ENCODE data around the gene NMRK1. TPM values are rescaled to one million over a fixed set of nuclear protein-coding genes. Genes with fewer than 3 reads are reported as not detected.

NMRK1 gene
- polyA plus RNA-seq, 3 donors, result 4.3 to 9.8 (median 9.3) TPM

GRCh38 chr9:75111019-75111622 lies 23.2 kb upstream of the NMRK1 start:
- DNase-seq, result peak in 1 of 3 donors; percentile 10
- 94% methylated on average over 3 of the region's 5 CpGs for WGBS (ENCODE audit: insufficient coverage)
- no peak overlapping the region for H3K4me3 ChIP-seq (replicated peaks in 1 of 3; ENCODE audit: low read depth in 2 of 3, low read length in 3 of 3)
- peaks cover 0 to 8% of the 10 kb centered on the region in 2 donors for H3K36me3 ChIP-seq (replicated peaks in 1 of 2; ENCODE audit: control insufficient read depth in 1 of 2, insufficient read depth in 2 of 2, low read length in 2 of 2)
- no peak overlapping the region for H2AFZ ChIP-seq (ENCODE audit: insufficient read depth, low read depth, low read length, poor library complexity, severe bottlenecking)
- H3K9me3 ChIP-seq (replicated peaks in 1 of 2; ENCODE audit: control insufficient read depth in 1 of 2, insufficient read depth in 1 of 2, low read length in 2 of 2), result no peaks in the 10 kb centered on the region
- no peak for TF ChIP-seq CTCF (IDR thresholded peaks at IDR 0.05)
- intact Hi-C loops (cut with micrococcal nuclease), result no loop called here
- H3K79me2 ChIP-seq (ENCODE audit: insufficient read depth, low read length), result peaks cover 99% of the 10 kb centered on the region
- Mint-ChIP-seq H3K27me3 (ENCODE audit: low read depth in 3 of 3) (no peaks in the 10 kb centered on the region), H3K4me1 (peaks cover 49% of the 10 kb centered on the region), H3K9me3 (no peaks in the 10 kb centered on the region), H3K27ac (peak overlapping the region; percentile 46 to 89 (median 79)), H3K4me3 (no peak overlapping the region), H3K36me3 (peaks cover 0 to 16% of the 10 kb centered on the region in 2 donors)
- no peak overlapping the region for H3K9ac ChIP-seq (ENCODE audit: insufficient read depth, low read length, poor library complexity, severe bottlenecking)
- no peak overlapping the region for H3K4me2 ChIP-seq (replicated peaks; ENCODE audit: extremely low read depth, low read length, poor library complexity, severe bottlenecking)
- H3K4me1 ChIP-seq (ENCODE audit: control insufficient read depth in 1 of 2, insufficient read depth in 2 of 2, low read length in 2 of 2), result peaks cover 19 to 33% of the 10 kb centered on the region in 2 donors
- H4K20me1 ChIP-seq (ENCODE audit: insufficient read depth, low read length), result peaks cover 99% of the 10 kb centered on the region
- H3K27me3 ChIP-seq (ENCODE audit: control insufficient read depth in 2 of 2, insufficient read depth in 2 of 2, low read length in 2 of 2), result no peaks in the 10 kb centered on the region
- peak overlapping the region; percentile 22 to 63 for H3K27ac ChIP-seq (ENCODE audit: low read depth in 1 of 2, low read length in 2 of 2)

- TF ChIP-seq CTCF (IDR thresholded peaks at IDR 0.05), result no peak
- peaks cover 17 to 42% of the 10 kb centered on the region in 2 donors for H3K4me1 ChIP-seq (ENCODE audit: control insufficient read depth in 1 of 2, insufficient read depth in 2 of 2, low read length in 2 of 2)
- H3K4me3 ChIP-seq (replicated peaks in 1 of 3; ENCODE audit: low read depth in 2 of 3, low read length in 3 of 3), result no peak overlapping the region
- no peak overlapping the region for H3K9ac ChIP-seq (ENCODE audit: insufficient read depth, low read length, poor library complexity, severe bottlenecking)
- no peak overlapping the region for H3K4me2 ChIP-seq (replicated peaks; ENCODE audit: extremely low read depth, low read length, poor library complexity, severe bottlenecking)
- no peak overlapping the region for H2AFZ ChIP-seq (ENCODE audit: insufficient read depth, low read depth, low read length, poor library complexity, severe bottlenecking)
- Mint-ChIP-seq H3K4me1 (peaks cover 62% of the 10 kb centered on the region), H3K36me3 (peaks cover 5 to 21% of the 10 kb centered on the region in 2 donors), H3K9me3 (no peaks in the 10 kb centered on the region), H3K4me3 (no peak overlapping the region), H3K27ac (peak overlapping the region; percentile 61 to 91 (median 87)), H3K27me3 (ENCODE audit: low read depth in 3 of 3) (no peaks in the 10 kb centered on the region)
- H3K79me2 ChIP-seq (ENCODE audit: insufficient read depth, low read length), result peaks cover 100% of the 10 kb centered on the region
- WGBS (ENCODE audit: insufficient coverage), result no CpG with 5 or more reads among the region's 7 CpGs
- H3K27ac ChIP-seq (ENCODE audit: low read depth in 1 of 2, low read length in 2 of 2), result peak overlapping the region; percentile 50 to 67
- intact Hi-C loops (cut with micrococcal nuclease), result loop anchor here in 1 of 2 donors (5.0 kb wide), 1 partner anchor 38 kb away; no protein-coding TSS in a partner anchor
- H3K27me3 ChIP-seq (ENCODE audit: control insufficient read depth in 2 of 2, insufficient read depth in 2 of 2, low read length in 2 of 2), result no peaks in the 10 kb centered on the region
- peaks cover 99% of the 10 kb centered on the region for H4K20me1 ChIP-seq (ENCODE audit: insufficient read depth, low read length)
- DNase-seq, result peak in 2 of 3 donors; percentile 23 to 37
- peaks cover 0 to 23% of the 10 kb centered on the region in 2 donors for H3K36me3 ChIP-seq (replicated peaks in 1 of 2; ENCODE audit: control insufficient read depth in 1 of 2, insufficient read depth in 2 of 2, low read length in 2 of 2)
- H3K9me3 ChIP-seq (replicated peaks in 1 of 2; ENCODE audit: control insufficient read depth in 1 of 2, insufficient read depth in 1 of 2, low read length in 2 of 2), result no peaks in the 10 kb centered on the region
These were observed 21.4 kb upstream of the NMRK1 start for GRCh38 chr9:75109210-75109839.
